Mucosa of descending colon (tissue), 3 donors: ENCODE data around the gene SNTG2. TPM values are rescaled to one million over a fixed set of nuclear protein-coding genes. Genes with fewer than 3 reads are reported as not detected.
A peak's percentile ranks its signal among the peaks of the same experiment; 100 is the strongest.

ENCODE experiments used
- ATAC-seq: fragments of 200-7000 bp; cut with Tn5 transposase; one replicate; pipeline ENCODE4 v1.9.1; 2020; ENCODE audit warnings: mild to moderate bottlenecking, moderate library complexity
- DNase-seq, 3 donors: peaks; one replicate each; pipeline ENCODE4 v3.0.0-alpha.2; 2020
- H3K36me3 ChIP-seq: fragments of 200-600 bp; one replicate; pipeline ENCODE4 v1.8.0; 2021; ENCODE audit warnings: low read depth, mild to moderate bottlenecking
- H3K4me1 ChIP-seq: fragments of 200-600 bp; one replicate; pipeline ENCODE4 v1.8.0; 2021; ENCODE audit warnings: low read depth, mild to moderate bottlenecking
- H3K4me3 ChIP-seq: fragments of 200-600 bp; one replicate; pipeline ENCODE4 v1.8.0; 2021; ENCODE audit warnings: mild to moderate bottlenecking
- H3K9me3 ChIP-seq: fragments of 200-600 bp; one replicate; pipeline ENCODE4 v1.8.0; 2021; ENCODE audit warnings: mild to moderate bottlenecking
- intact Hi-C, 2 donors: fragments of 100-400 bp; cut with DNase I in 1 of 2; cut with micrococcal nuclease in 1 of 2; formaldehyde crosslinking; loops; one replicate each; pipeline versions ENCODE4 v1.11.0 to v1.11.1; 2022; cut with DNase I, micrococcal nuclease
- total RNA-seq, 3 donors: library from RNA; stranded (reverse); fragmentation: NEBNext Ultra II Directional in 2 of 3; extraction: Animal tissue kit (Norgen Biotek cat#: 25700) in 2 of 3; gene quantifications; one replicate each; pipeline versions ENCODE4 v1.2.1 to v1.2.4, GENCODE V29; 2021 to 2023
- TF ChIP-seq, protein P1 (sequence below): fragments of 200-600 bp; IDR thresholded peaks from one replicate; pipeline ENCODE4 v1.8.0; 2022; ENCODE audit warnings: antibody characterized with exemption, mild to moderate bottlenecking
- donor health status: DM: no; HTN: no; CAD: no; lungs with moderate emphysema.
- donor health status: DM: no; HTN: no; CAD: no.
- donor health status: DM: no; HTN: yes; CAD: no.

The SNTG2 gene
- total RNA-seq, 3 donors from 2014 or later = 0.38 to 3.0 (median 2.8) TPM

DNA sequence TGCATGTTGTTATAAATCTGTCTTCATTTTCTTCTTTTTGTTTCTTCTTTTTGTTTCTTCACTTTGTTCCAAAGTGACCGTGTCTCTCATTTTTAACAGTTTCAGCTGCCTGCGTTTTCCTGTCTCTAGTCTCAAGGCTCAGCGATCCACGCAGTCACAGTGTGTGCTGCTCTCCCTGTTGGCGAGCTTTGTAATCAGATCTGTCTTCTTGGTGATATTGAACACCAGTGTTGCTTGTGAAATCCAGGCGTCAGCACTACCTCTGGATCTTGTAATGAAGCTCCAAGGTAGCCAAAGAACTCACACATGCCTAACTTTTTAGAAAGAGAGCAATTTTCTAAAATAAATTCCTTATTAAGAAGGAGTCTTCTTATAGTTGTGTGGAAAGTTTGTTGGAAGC lies 13.2 kb downstream of the SNTG2 start:
- DNase-seq = no peak
- H3K4me1 ChIP-seq = no peaks in the 10 kb centered on the region
- intact Hi-C loops = no loop called here
- no peak overlapping the region for H3K4me3 ChIP-seq
- H3K9me3 ChIP-seq = peaks cover 2% of the 10 kb centered on the region
- ATAC-seq = no peak
- TF ChIP-seq, protein P1, sequence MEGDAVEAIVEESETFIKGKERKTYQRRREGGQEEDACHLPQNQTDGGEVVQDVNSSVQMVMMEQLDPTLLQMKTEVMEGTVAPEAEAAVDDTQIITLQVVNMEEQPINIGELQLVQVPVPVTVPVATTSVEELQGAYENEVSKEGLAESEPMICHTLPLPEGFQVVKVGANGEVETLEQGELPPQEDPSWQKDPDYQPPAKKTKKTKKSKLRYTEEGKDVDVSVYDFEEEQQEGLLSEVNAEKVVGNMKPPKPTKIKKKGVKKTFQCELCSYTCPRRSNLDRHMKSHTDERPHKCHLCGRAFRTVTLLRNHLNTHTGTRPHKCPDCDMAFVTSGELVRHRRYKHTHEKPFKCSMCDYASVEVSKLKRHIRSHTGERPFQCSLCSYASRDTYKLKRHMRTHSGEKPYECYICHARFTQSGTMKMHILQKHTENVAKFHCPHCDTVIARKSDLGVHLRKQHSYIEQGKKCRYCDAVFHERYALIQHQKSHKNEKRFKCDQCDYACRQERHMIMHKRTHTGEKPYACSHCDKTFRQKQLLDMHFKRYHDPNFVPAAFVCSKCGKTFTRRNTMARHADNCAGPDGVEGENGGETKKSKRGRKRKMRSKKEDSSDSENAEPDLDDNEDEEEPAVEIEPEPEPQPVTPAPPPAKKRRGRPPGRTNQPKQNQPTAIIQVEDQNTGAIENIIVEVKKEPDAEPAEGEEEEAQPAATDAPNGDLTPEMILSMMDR = no peak
- H3K36me3 ChIP-seq = no peaks in the 10 kb centered on the region

DNA sequence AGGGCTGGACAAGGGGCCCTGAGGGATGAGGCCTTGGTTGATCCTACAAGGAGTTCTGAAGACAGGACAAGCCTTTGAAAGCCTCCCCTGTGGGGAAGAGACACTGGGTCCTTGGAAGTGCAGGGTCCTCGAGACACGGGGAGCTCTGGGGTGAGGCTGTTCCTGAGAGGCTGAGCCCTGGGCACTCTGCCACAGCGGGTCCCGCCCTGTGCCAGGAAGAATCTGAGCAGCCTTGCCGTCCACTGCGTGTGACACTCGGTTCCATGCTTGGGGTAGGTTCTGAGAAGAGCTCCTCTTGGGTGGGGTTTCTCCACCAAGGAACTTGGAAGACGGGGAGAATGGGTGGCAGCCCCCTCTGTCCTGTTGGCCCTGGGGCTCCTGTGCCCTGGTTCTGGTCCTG lies 13.9 kb downstream of the SNTG2 start:
- Histone ChIP-seq H3K4me3 (no peak overlapping the region), H3K9me3 (peaks cover 5% of the 10 kb centered on the region), H3K4me1 (no peaks in the 10 kb centered on the region), H3K36me3 (no peaks in the 10 kb centered on the region)
- intact Hi-C loops = no loop called here
- DNase-seq (no peak), ATAC-seq (peak; percentile 15)
- TF ChIP-seq, protein P1 = no peak

DNA sequence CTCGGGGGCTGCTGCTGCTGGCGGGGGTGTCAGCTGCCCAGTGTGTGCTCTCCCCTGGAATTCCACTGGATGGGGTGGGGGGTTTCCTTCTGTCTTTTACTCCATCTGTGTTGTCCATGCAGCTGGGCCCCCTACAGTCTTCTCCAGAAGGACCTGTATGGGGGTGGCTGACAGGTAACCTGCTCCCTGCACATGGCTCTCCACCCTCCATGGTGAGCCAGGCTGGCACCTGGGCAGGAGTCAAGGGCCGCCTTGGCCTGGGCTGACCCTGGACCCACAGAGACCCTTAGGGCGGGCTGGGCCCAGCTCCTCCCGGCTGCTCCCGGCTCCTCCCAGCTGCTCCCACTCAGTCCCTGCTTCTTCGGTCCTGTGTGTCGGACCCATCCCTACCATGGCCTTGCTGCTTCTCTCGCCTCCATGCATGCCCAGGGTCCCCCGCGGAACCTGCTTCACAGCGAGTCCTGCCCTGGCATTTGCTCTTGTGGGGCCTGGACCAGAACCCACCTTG lies 15.0 kb downstream of the SNTG2 start:
- ATAC-seq (no peak), DNase-seq (no peak)
- intact Hi-C loops = no loop called here
- Histone ChIP-seq H3K36me3 (no peaks in the 10 kb centered on the region), H3K4me3 (no peak overlapping the region), H3K9me3 (peaks cover 5% of the 10 kb centered on the region), H3K4me1 (no peaks in the 10 kb centered on the region)
- TF ChIP-seq, protein P1 = no peak

DNA sequence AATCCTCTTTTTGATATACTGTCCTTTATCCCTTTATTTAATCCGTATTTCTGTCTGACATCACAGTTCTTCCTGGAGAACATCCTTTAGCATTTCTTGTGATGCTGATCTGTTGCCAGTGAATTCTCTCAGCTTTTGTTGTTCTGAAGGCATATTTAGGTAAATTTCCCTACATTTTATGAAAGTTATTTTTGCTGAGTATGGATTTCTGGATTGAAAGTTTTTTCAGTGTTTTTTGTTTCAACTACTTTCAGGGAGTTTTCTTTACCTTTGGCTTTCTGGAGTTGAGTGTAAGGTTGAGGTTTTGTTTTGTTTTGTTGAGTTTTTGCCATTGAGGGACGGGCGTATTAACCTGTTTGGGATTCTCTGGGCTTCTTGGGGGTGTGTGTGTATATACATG lies 22.5 kb downstream of the SNTG2 start:
- ATAC-seq = no peak
- Histone ChIP-seq H3K9me3 (peaks cover 5% of the 10 kb centered on the region), H3K4me3 (no peak overlapping the region), H3K36me3 (no peaks in the 10 kb centered on the region), H3K4me1 (no peaks in the 10 kb centered on the region)
- intact Hi-C loops = no loop called here
- no peak for DNase-seq
- TF ChIP-seq, protein P1 = no peak

DNA sequence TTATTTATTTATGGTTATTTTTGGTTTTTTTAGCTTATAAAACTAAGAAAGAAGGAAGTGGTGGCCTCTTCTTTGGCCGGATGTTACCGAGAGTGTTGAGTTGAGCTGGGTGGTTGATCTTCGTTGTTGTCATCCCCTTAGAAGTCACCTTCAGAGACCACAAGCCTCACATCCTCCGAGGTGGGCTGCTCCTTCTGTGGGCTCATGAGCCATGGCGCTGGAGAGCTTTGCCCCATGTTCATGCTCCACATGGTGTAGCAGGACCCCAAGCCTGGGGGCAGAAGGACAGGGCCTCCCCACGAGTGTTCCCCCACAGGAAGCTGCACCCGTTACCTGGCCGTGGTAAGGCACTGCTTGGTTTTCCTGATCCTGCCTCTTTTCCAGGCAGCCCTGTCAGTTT lies 23.4 kb downstream of the SNTG2 start:
- intact Hi-C loops = no loop called here
- TF ChIP-seq, protein P1 = no peak
- Histone ChIP-seq H3K4me3 (no peak overlapping the region), H3K9me3 (peaks cover under 1% of the 10 kb centered on the region), H3K4me1 (no peaks in the 10 kb centered on the region), H3K36me3 (no peaks in the 10 kb centered on the region)
- ATAC-seq (peak; percentile 27), DNase-seq (no peak)

DNA sequence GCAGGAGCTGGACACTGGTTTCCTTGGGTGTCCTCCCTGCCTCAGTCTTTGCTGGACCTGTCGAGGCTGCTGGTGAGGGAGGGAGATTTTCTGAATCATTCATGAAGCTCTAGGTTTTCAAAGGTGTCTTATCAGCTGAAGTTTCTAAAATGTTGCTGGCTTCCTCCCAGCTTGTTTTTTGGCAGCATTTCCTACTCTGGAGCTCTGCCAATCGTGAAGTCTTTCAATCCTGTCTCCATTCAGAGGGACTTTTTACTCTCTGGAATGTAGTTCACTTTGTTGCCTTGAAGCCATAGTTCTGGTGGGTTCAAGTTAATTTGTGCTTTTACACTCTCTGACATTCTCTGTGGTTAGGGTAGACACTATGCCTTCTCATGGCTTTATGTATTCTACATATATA lies 23.9 kb downstream of the SNTG2 start:
- no peaks in the 10 kb centered on the region for H3K9me3 ChIP-seq
- intact Hi-C loops = no loop called here
- H3K36me3 ChIP-seq = no peaks in the 10 kb centered on the region
- H3K4me1 ChIP-seq = no peaks in the 10 kb centered on the region
- ATAC-seq (no peak), DNase-seq (no peak)
- TF ChIP-seq, protein P1 = no peak
- H3K4me3 ChIP-seq = no peak overlapping the region
